Keratinocyte (primary cell): Measurements from ENCODE around the gene CCDC27. TPM values are rescaled to one million over a fixed set of nuclear protein-coding genes. Genes with fewer than 3 reads are reported as not detected.

Experiments
- DNase-seq: peaks from one replicate; pipeline ENCODE4 v3.0.0-alpha.2; 2011; ENCODE audit warnings: low read depth, missing footprints, low spot score
- FAIRE-seq: peaks from 2 replicates; lab custom pipeline; 2011; peaks lifted over from hg19 to GRCh38; lab: Jason Lieb, UNC
- H2AFZ ChIP-seq: 2 replicates; pipeline ENCODE4 v1.6.0; 2012; ENCODE audit warnings: low read length, control low read depth, inconsistent platforms; ENCODE audit not compliant: control insufficient read depth
- H3K27ac ChIP-seq: 2 replicates; pipeline ENCODE4 v1.5.1; 2011; ENCODE audit warnings: low read length; ENCODE audit not compliant: control insufficient read depth, insufficient read depth
- H3K27me3 ChIP-seq: 3 replicates; pipeline ENCODE4 v1.6.0; 2011; ENCODE audit warnings: low read length; ENCODE audit not compliant: control insufficient read depth, insufficient read depth; ENCODE audit errors: extremely low read depth
- H3K36me3 ChIP-seq, 2 experiments: 2 replicates in 1 of 2; 3 replicates in 1 of 2; pipeline ENCODE4 v1.5.1; 2011; ENCODE audit warnings: low read length in 2 of 2, mild to moderate bottlenecking in 1 of 2; ENCODE audit not compliant: control insufficient read depth in 2 of 2, insufficient read depth in 2 of 2; ENCODE audit errors: extremely low read depth in 1 of 2
- H3K4me1 ChIP-seq: 3 replicates; pipeline ENCODE4 v1.5.1; 2011; ENCODE audit warnings: low read length; ENCODE audit not compliant: control insufficient read depth, insufficient read depth; ENCODE audit errors: extremely low read depth
- H3K4me2 ChIP-seq: 3 replicates; pipeline ENCODE4 v1.6.0; 2011; ENCODE audit warnings: low read depth, low read length; ENCODE audit not compliant: control insufficient read depth, insufficient read depth; ENCODE audit errors: extremely low read depth
- H3K4me3 ChIP-seq, 3 experiments: fragments of 200-600 bp in 1 of 3; sonication (generic) in 1 of 3; 2 replicates in 2 of 3; 3 replicates in 1 of 3; pipeline ENCODE4 v1.5.1; 2011 to 2016; ENCODE audit warnings: low read length in 3 of 3, mild to moderate bottlenecking in 3 of 3, control low read depth in 2 of 3, inconsistent platforms in 1 of 3, low read depth in 1 of 3, mixed read lengths in 1 of 3, mixed run types in 1 of 3, moderate library complexity in 1 of 3; ENCODE audit not compliant: control insufficient read depth in 2 of 3, insufficient read depth in 2 of 3; ENCODE audit errors: extremely low read depth in 1 of 3
- H3K79me2 ChIP-seq: 2 replicates; pipeline ENCODE4 v1.6.0; 2012; ENCODE audit warnings: low read length; ENCODE audit not compliant: control insufficient read depth, insufficient read depth
- H3K9ac ChIP-seq: 3 replicates; pipeline ENCODE4 v1.6.0; 2011; ENCODE audit warnings: low read length; ENCODE audit not compliant: control insufficient read depth, insufficient read depth; ENCODE audit errors: extremely low read depth
- H3K9me1 ChIP-seq: 3 replicates; pipeline ENCODE4 v1.6.0; 2011; ENCODE audit warnings: low read length; ENCODE audit not compliant: control insufficient read depth, insufficient read depth; ENCODE audit errors: extremely low read depth
- H3K9me3 ChIP-seq: 2 replicates; pipeline ENCODE4 v1.5.1; 2012; ENCODE audit warnings: low read depth, low read length; ENCODE audit not compliant: control insufficient read depth
- H4K20me1 ChIP-seq: 3 replicates; pipeline ENCODE4 v1.6.0; 2011; ENCODE audit warnings: low read length; ENCODE audit not compliant: control insufficient read depth, insufficient read depth; ENCODE audit errors: extremely low read depth
- CTCF ChIP-seq, 3 experiments: IDR thresholded peaks in 1 of 3; conservative IDR thresholded peaks in 1 of 3; optimal IDR thresholded peaks in 1 of 3; 2 replicates in 2 of 3; 3 replicates in 1 of 3; pipeline versions ENCODE3 to v1.5.1; 2011; ENCODE audit warnings: low read length in 3 of 3, mild to moderate bottlenecking in 3 of 3, moderate library complexity in 2 of 3, control low read depth in 1 of 3, inconsistent platforms in 1 of 3; ENCODE audit not compliant: insufficient read depth in 2 of 3; ENCODE audit errors: extremely low read depth in 1 of 3
- EZH2 ChIP-seq: IDR thresholded peaks from one replicate; pipeline ENCODE4 v1.6.1; 2012; ENCODE audit warnings: inconsistent platforms, mild to moderate bottlenecking, low read length, moderate library complexity
- dilution Hi-C: fragments of 300-500 bp; cut with MboI; formaldehyde crosslinking; loops from one replicate; pipeline ENCODE4 v1.7.0; 2020; ENCODE audit warnings: low sequenced_read_pairs; ENCODE audit not compliant: extremely low pct_ligation_motif_present
- polyA plus RNA-seq, 5 experiments: library from polyadenylated mRNA; depleted of rRNA in 3 of 5; stranded (reverse) in 3 of 5; stranded (forward) in 1 of 5; unstranded in 1 of 5; fragments of >200 nt; gene quantifications; 1 replicate in 1 of 5; 2 replicates in 3 of 5; 3 replicates in 1 of 5; pipeline versions ENCODE4 v1.2.1 to v1.2.3, GENCODE V29; 2011 to 2012; ENCODE audit warnings: missing spikeins in 2 of 5, low read depth in 1 of 5, low replicate concordance in 1 of 5

The CCDC27 gene
- polyA plus RNA-seq, 1 donor (not counting 4 experiments of a cell fraction or from before 2014, with no cell fraction given): not detected

DNA sequence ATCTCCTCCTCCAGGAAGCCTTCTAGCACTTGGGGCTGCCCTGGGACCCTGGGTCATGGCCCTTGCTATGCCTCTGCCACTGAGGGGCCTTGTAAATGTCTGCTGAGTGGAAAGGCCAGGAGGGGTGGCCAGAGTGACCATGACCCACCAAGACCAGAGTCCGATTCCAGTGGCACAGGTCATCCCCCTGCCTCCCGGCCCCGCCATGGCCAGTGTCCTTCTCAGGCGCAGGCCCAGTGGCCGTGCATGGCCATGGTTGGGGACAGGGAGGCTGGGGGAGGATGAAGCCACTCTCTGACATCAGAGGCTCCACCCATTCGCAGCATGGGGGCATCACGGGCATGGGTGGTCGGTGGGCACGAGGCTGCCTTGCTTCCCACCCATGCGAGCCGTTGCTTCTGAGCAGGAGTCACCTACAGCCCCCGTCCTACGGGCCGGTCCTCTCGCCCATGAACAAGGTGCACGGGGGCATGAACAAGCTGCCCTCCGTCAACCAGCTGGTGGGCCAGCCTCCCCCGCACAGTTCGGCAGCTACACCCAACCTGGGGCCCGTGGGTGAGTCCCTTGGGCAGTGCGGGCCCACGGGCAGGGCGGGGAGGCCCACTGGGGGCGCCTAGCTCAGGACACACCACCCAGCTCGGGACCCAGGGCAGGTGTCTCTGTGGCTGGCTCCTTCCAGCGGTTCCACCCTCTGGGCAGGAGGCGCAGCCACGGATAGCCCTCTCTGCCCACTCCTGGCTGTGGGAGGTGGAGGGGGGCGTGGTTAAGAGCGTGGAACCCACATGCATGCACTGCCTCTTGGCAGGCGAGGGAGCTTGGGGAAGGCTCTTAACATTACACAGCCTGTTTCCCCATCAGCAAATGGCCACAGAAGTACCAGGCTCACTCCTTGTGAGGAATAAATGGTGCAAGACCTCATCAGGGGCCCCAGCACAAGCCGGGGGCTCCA is 22.4 kb upstream of the CCDC27 start:
- no peak for FAIRE-seq
- no peak overlapping the region for H3K4me2 ChIP-seq
- no peaks in the 10 kb centered on the region for H3K27me3 ChIP-seq

DNA sequence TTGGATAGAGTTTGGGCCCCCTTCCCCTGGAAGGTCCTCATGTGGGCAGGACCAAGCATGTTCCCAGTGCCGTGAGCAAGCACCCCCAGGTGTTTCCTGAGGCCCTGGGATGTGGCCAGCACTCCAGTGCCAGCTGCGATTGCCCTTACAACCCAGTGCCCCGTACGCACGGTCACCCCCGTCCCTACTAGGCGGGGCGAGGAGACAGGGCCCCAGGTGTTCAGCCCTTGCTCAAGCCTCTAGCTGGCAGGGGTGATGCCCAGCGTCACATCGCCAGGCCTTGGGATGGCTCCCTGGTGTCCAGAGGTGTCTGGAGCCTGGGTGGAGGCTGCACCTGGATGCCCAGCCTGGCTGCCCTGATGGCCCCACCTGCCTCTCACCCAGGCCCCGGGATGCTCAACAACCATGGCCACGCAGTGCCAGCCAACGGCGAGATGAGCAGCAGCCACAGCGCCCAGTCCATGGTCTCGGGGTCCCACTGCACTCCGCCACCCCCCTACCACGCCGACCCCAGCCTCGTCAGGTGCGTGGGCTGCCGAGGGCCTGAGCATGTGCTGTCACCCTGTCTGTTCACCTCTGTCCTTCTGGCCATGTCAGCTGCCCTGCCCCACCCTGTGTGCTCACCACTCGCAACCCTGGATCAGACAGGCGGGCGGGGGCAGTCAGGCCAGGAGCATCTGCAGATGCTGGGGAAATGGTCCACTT is 21.6 kb upstream of the CCDC27 start:
- peaks cover 0 to 3% of the 10 kb centered on the region in 2 experiments for H3K36me3 ChIP-seq
- H3K4me1 ChIP-seq: no peaks in the 10 kb centered on the region
- H3K27me3 ChIP-seq: no peaks in the 10 kb centered on the region
- no peak overlapping the region for H3K9ac ChIP-seq
- no peaks in the 10 kb centered on the region for H4K20me1 ChIP-seq
- dilution Hi-C loops: no loop called here
- H3K4me3 ChIP-seq: no peak overlapping the region
- H3K9me3 ChIP-seq: no peaks in the 10 kb centered on the region
- no peaks in the 10 kb centered on the region for H3K9me1 ChIP-seq
- no peak overlapping the region for H2AFZ ChIP-seq
- H3K27ac ChIP-seq: no peak overlapping the region
- no peak overlapping the region for H3K4me2 ChIP-seq
- no peak for DNase-seq
- H3K79me2 ChIP-seq: no peaks in the 10 kb centered on the region
- no peak for TF ChIP-seq CTCF (optimal IDR thresholded peaks at IDR 0.05 in 1 of 3, IDR thresholded peaks at IDR 0.05 in 1 of 3, conservative IDR thresholded peaks at IDR 0.05 in 1 of 3; ENCODE audit: extremely low read depth in 1 of 3, insufficient read depth in 2 of 3, low read length in 3 of 3)
- no peak for TF ChIP-seq EZH2
- FAIRE-seq: no peak

More for the DNA sequence above, 22.4 kb upstream of the CCDC27 start:
- Histone ChIP-seq H3K27ac (no peak overlapping the region), H3K4me1 (no peaks in the 10 kb centered on the region), H2AFZ (no peak overlapping the region), H3K9me3 (no peaks in the 10 kb centered on the region), H4K20me1 (no peaks in the 10 kb centered on the region), H3K36me3 (peaks cover 0 to 3% of the 10 kb centered on the region in 2 experiments), H3K9ac (no peak overlapping the region), H3K9me1 (no peaks in the 10 kb centered on the region), H3K4me3 (no peak overlapping the region), H3K79me2 (no peaks in the 10 kb centered on the region)
- DNase-seq: no peak
- no peak for TF ChIP-seq CTCF (optimal IDR thresholded peaks at IDR 0.05 in 1 of 3, IDR thresholded peaks at IDR 0.05 in 1 of 3, conservative IDR thresholded peaks at IDR 0.05 in 1 of 3; ENCODE audit: extremely low read depth in 1 of 3, insufficient read depth in 2 of 3, low read length in 3 of 3)
- no peak for TF ChIP-seq EZH2
- dilution Hi-C loops: no loop called here
